ENCODE data around the gene LRRC10. TPM values are rescaled to one million over a fixed set of nuclear protein-coding genes. Genes with fewer than 3 reads are reported as not detected.
"Not testable (repeated sequence)": the region's sequence is repeated elsewhere in the genome, so short reads cannot be mapped to it uniquely, and the experiment has no call there.

The LRRC10 gene
- total RNA-seq, 1 experiment from 2014 or later, result not detected

- in situ Hi-C loops (cut with HindIII; ENCODE audit: low pct_unique_long_range_greater_than_20kb, low sequenced_read_pairs), result no loop called here
- no peak for DNase-seq (ENCODE audit: low read depth, low spot score)
Observed at GRCh38 chr12:69627501-69627900, 16.8 kb upstream of the LRRC10 start.

GRCh38 chr12:69623970-69624369, 13.3 kb upstream of the LRRC10 start:
- no peak for DNase-seq (ENCODE audit: low read depth, low spot score)
- in situ Hi-C loops (cut with HindIII; ENCODE audit: low pct_unique_long_range_greater_than_20kb, low sequenced_read_pairs), result no loop called here

- DNase-seq (ENCODE audit: low read depth, low spot score), result no peak
- in situ Hi-C loops (cut with HindIII; ENCODE audit: low pct_unique_long_range_greater_than_20kb, low sequenced_read_pairs), result no loop called here
Observed at GRCh38 chr12:69621551-69621950, 10.8 kb upstream of the LRRC10 start.

GRCh38 chr12:69620921-69621320, 10.2 kb upstream of the LRRC10 start:
- in situ Hi-C loops (cut with HindIII; ENCODE audit: low pct_unique_long_range_greater_than_20kb, low sequenced_read_pairs), result no loop called here
- DNase-seq (ENCODE audit: low read depth, low spot score), result no peak

- in situ Hi-C loops (cut with HindIII; ENCODE audit: low pct_unique_long_range_greater_than_20kb, low sequenced_read_pairs), result no loop called here
- DNase-seq (ENCODE audit: low read depth, low spot score), result no peak
Observed at GRCh38 chr12:69620077-69620476, 9.4 kb upstream of the LRRC10 start.

GRCh38 chr12:69619050-69619449, 8.3 kb upstream of the LRRC10 start:
- no peak for DNase-seq (ENCODE audit: low read depth, low spot score)
- in situ Hi-C loops (cut with HindIII; ENCODE audit: low pct_unique_long_range_greater_than_20kb, low sequenced_read_pairs), result no loop called here

GRCh38 chr12:69616025-69616424, 5.3 kb upstream of the LRRC10 start:
- in situ Hi-C loops (cut with HindIII; ENCODE audit: low pct_unique_long_range_greater_than_20kb, low sequenced_read_pairs), result no loop called here
- DNase-seq (ENCODE audit: low read depth, low spot score), result no peak

GRCh38 chr12:69613351-69613750, 2.6 kb upstream of the LRRC10 start:
- in situ Hi-C loops (cut with HindIII; ENCODE audit: low pct_unique_long_range_greater_than_20kb, low sequenced_read_pairs), result no loop called here
- no peak for DNase-seq (ENCODE audit: low read depth, low spot score)

GRCh38 chr12:69610126-69610525, 581 bp downstream of the LRRC10 start:
- in situ Hi-C loops (cut with HindIII; ENCODE audit: low pct_unique_long_range_greater_than_20kb, low sequenced_read_pairs), result no loop called here
- no peak for DNase-seq (ENCODE audit: low read depth, low spot score)

- no peak for DNase-seq (ENCODE audit: low read depth, low spot score)
- in situ Hi-C loops (cut with HindIII; ENCODE audit: low pct_unique_long_range_greater_than_20kb, low sequenced_read_pairs), result no loop called here
Observed at GRCh38 chr12:69608114-69608513, 2.6 kb downstream of the LRRC10 start.

- in situ Hi-C loops (cut with HindIII; ENCODE audit: low pct_unique_long_range_greater_than_20kb, low sequenced_read_pairs), result not testable (repeated sequence)
Observed at GRCh38 chr12:69604275-69604674, 6.4 kb downstream of the LRRC10 start.

GRCh38 chr12:69603556-69603955, 7.2 kb downstream of the LRRC10 start:
- in situ Hi-C loops (cut with HindIII; ENCODE audit: low pct_unique_long_range_greater_than_20kb, low sequenced_read_pairs); DNase-seq (ENCODE audit: low read depth, low spot score): not testable (repeated sequence)

More at GRCh38 chr12:69604275-69604674, 6.4 kb downstream of the LRRC10 start:
- not testable (repeated sequence) for DNase-seq (ENCODE audit: low read depth, low spot score)

GRCh38 chr12:69602954-69603353, 7.8 kb downstream of the LRRC10 start:
- DNase-seq (ENCODE audit: low read depth, low spot score), result no peak
- in situ Hi-C loops (cut with HindIII; ENCODE audit: low pct_unique_long_range_greater_than_20kb, low sequenced_read_pairs), result no loop called here

- DNase-seq (ENCODE audit: low read depth, low spot score), result no peak
- in situ Hi-C loops (cut with HindIII; ENCODE audit: low pct_unique_long_range_greater_than_20kb, low sequenced_read_pairs), result no loop called here
Observed at GRCh38 chr12:69601962-69602685, 8.6 kb downstream of the LRRC10 start.

- DNase-seq (ENCODE audit: low read depth, low spot score), result no peak
- in situ Hi-C loops (cut with HindIII; ENCODE audit: low pct_unique_long_range_greater_than_20kb, low sequenced_read_pairs), result no loop called here
Observed at GRCh38 chr12:69600804-69601203, 9.9 kb downstream of the LRRC10 start.

- no peak for DNase-seq (ENCODE audit: low read depth, low spot score)
- in situ Hi-C loops (cut with HindIII; ENCODE audit: low pct_unique_long_range_greater_than_20kb, low sequenced_read_pairs), result no loop called here
Observed at GRCh38 chr12:69598174-69598753, 12.4 kb downstream of the LRRC10 start.

GRCh38 chr12:69595689-69596088, 15.0 kb downstream of the LRRC10 start:
- no peak for DNase-seq (ENCODE audit: low read depth, low spot score)

GRCh38 chr12:69589082-69589481, 21.6 kb downstream of the LRRC10 start:
- in situ Hi-C loops (cut with HindIII; ENCODE audit: low pct_unique_long_range_greater_than_20kb, low sequenced_read_pairs), result no loop called here
- DNase-seq (ENCODE audit: low read depth, low spot score), result no peak

More at GRCh38 chr12:69595689-69596088, 15.0 kb downstream of the LRRC10 start:
- in situ Hi-C loops (cut with HindIII; ENCODE audit: low pct_unique_long_range_greater_than_20kb, low sequenced_read_pairs), result no loop called here

GRCh38 chr12:69588527-69588926, 22.2 kb downstream of the LRRC10 start:
- no peak for DNase-seq (ENCODE audit: low read depth, low spot score)
- in situ Hi-C loops (cut with HindIII; ENCODE audit: low pct_unique_long_range_greater_than_20kb, low sequenced_read_pairs), result no loop called here
